Smooth muscle cell (in vitro differentiated cells): ENCODE results near the gene PAK6. TPM values are rescaled to one million over a fixed set of nuclear protein-coding genes. Genes with fewer than 3 reads are reported as not detected.

Source experiments
- DNase-seq: peaks from one replicate; lab custom pipeline; 2025; ENCODE audit not compliant: unreplicated experiment; lab: John Stamatoyannopoulos, UW
- H2AFZ ChIP-seq: fragments of 200-600 bp; sonication (generic); 2 replicates; pipeline ENCODE4 v1.6.0; 2016; ENCODE audit warnings: antibody characterized with exemption, low read depth, mild to moderate bottlenecking
- H3F3A ChIP-seq: fragments of 200-600 bp; sonication (generic); 2 replicates; pipeline ENCODE4 v1.6.0; 2017; ENCODE audit warnings: antibody characterized with exemption, low read depth
- H3K27ac ChIP-seq: fragments of 200-600 bp; sonication (generic); 2 replicates; pipeline ENCODE4 v1.5.1; 2016; ENCODE audit warnings: low read depth, mild to moderate bottlenecking
- H3K27me3 ChIP-seq: fragments of 200-600 bp; sonication (generic); 2 replicates; pipeline ENCODE4 v1.6.1; 2016; ENCODE audit warnings: low read depth, mild to moderate bottlenecking
- H3K36me3 ChIP-seq: fragments of 200-600 bp; sonication (generic); 2 replicates; pipeline ENCODE4 v1.5.1; 2016; ENCODE audit warnings: low read depth
- H3K4me1 ChIP-seq: fragments of 200-600 bp; sonication (generic); 2 replicates; pipeline ENCODE4 v1.5.1; 2016; ENCODE audit warnings: low read depth
- H3K4me2 ChIP-seq: fragments of 200-600 bp; sonication (generic); 2 replicates; pipeline ENCODE4 v1.6.0; 2016; ENCODE audit warnings: mild to moderate bottlenecking
- H3K4me3 ChIP-seq: fragments of 200-600 bp; sonication (generic); 2 replicates; pipeline ENCODE4 v1.5.1; 2016; ENCODE audit warnings: mild to moderate bottlenecking
- H3K79me2 ChIP-seq: fragments of 200-600 bp; sonication (generic); 2 replicates; pipeline ENCODE4 v1.6.0; 2016; ENCODE audit warnings: low read depth, mild to moderate bottlenecking
- H3K9ac ChIP-seq: fragments of 200-600 bp; sonication (generic); 2 replicates; pipeline ENCODE4 v1.6.0; 2016; ENCODE audit warnings: low read depth
- H3K9me3 ChIP-seq: fragments of 200-600 bp; sonication (generic); replicated peaks from 2 replicates; pipeline ENCODE4 v1.5.1; 2016; ENCODE audit warnings: low read depth
- H4K20me1 ChIP-seq: fragments of 200-600 bp; sonication (generic); 2 replicates; pipeline ENCODE4 v1.6.0; 2016; ENCODE audit warnings: low read depth
- WGBS: methylation state at CpG from one replicate; pipeline ENCODE4 v1.1.7; 2016; ENCODE audit warnings: low lambda C conversion rate; 5-methylcytosine and 5-hydroxymethylcytosine counted together
- polyA plus RNA-seq: library from polyadenylated mRNA; unstranded; fragments of >200 nt; fragmentation: Nextera tagmentation; extraction: Ambion mirVana; gene quantifications from 2 replicates; pipeline ENCODE4 v1.2.1, GENCODE V29; 2016
- total RNA-seq: library from RNA; depleted of rRNA; stranded (reverse); fragments of >200 nt; gene quantifications from 2 replicates; pipeline ENCODE4 v1.2.3, GENCODE V29; 2014
- TF ChIP-seq, protein P1 (sequence below): fragments of 200-600 bp; sonication (generic); IDR thresholded peaks from 2 replicates; pipeline ENCODE4 v1.5.1; 2017; ENCODE audit warnings: borderline replicate concordance, mild to moderate bottlenecking, antibody characterized with exemption; ENCODE audit not compliant: insufficient read depth, poor library complexity, severe bottlenecking

The PAK6 gene
- total and polyA plus RNA-seq, 2 experiments from 2014 or later: 0.29 to 1.6 TPM

DNA sequence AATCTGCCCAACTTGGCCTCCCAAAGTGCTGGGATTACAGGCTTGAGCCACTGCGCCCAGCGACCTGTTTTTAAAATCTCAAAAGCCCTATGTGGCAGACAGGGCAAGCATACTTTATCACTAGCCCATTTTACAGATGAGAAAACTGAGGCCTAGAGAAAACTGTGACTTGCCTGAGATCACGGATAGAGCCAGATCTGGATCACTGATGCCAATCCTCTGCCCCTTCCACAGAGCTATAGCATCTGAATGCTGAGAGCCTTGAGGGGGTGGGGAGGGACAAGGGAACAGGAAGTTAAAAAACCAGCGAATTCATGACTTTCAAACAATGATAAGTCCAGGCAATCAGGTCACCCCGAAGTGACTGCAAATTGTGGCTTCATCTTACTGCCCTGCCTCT lies 36.7 kb downstream of the PAK6 start:
- H3F3A ChIP-seq: peaks cover 4% of the 10 kb centered on the region
- H3K27ac ChIP-seq: no peak overlapping the region
- H4K20me1 ChIP-seq: no peaks in the 10 kb centered on the region
- TF ChIP-seq, protein P1, sequence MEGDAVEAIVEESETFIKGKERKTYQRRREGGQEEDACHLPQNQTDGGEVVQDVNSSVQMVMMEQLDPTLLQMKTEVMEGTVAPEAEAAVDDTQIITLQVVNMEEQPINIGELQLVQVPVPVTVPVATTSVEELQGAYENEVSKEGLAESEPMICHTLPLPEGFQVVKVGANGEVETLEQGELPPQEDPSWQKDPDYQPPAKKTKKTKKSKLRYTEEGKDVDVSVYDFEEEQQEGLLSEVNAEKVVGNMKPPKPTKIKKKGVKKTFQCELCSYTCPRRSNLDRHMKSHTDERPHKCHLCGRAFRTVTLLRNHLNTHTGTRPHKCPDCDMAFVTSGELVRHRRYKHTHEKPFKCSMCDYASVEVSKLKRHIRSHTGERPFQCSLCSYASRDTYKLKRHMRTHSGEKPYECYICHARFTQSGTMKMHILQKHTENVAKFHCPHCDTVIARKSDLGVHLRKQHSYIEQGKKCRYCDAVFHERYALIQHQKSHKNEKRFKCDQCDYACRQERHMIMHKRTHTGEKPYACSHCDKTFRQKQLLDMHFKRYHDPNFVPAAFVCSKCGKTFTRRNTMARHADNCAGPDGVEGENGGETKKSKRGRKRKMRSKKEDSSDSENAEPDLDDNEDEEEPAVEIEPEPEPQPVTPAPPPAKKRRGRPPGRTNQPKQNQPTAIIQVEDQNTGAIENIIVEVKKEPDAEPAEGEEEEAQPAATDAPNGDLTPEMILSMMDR: no peak
- H3K4me2 ChIP-seq: no peak overlapping the region
- H3K27me3 ChIP-seq: peaks cover 24% of the 10 kb centered on the region
- H3K36me3 ChIP-seq: no peaks in the 10 kb centered on the region
- no peak overlapping the region for H3K4me3 ChIP-seq
- H3K4me1 ChIP-seq: no peaks in the 10 kb centered on the region
- H3K9me3 ChIP-seq: no peaks in the 10 kb centered on the region
- DNase-seq: no peak
- no peak overlapping the region for H2AFZ ChIP-seq
- H3K79me2 ChIP-seq: no peaks in the 10 kb centered on the region
- WGBS: 89% methylated on average over 5 of the region's 5 CpGs
- no peak overlapping the region for H3K9ac ChIP-seq

- 100% methylated on average over 7 of the region's 7 CpGs for WGBS
- no peak overlapping the region for H3K9ac ChIP-seq
- no peak overlapping the region for H3K27ac ChIP-seq
- no peaks in the 10 kb centered on the region for H4K20me1 ChIP-seq
- peaks cover 4% of the 10 kb centered on the region for H3F3A ChIP-seq
- peaks cover 28% of the 10 kb centered on the region for H3K27me3 ChIP-seq
- no peak overlapping the region for H3K4me3 ChIP-seq
- H3K79me2 ChIP-seq: no peaks in the 10 kb centered on the region
- TF ChIP-seq, protein P1: no peak
- H3K9me3 ChIP-seq: no peaks in the 10 kb centered on the region
- H3K4me1 ChIP-seq: no peaks in the 10 kb centered on the region
- no peaks in the 10 kb centered on the region for H3K36me3 ChIP-seq
- DNase-seq: no peak
- H2AFZ ChIP-seq: no peak overlapping the region
- H3K4me2 ChIP-seq: no peak overlapping the region
Measured at GRCh38 chr15:40275954-40276353, 37.1 kb downstream of the PAK6 start.

DNA sequence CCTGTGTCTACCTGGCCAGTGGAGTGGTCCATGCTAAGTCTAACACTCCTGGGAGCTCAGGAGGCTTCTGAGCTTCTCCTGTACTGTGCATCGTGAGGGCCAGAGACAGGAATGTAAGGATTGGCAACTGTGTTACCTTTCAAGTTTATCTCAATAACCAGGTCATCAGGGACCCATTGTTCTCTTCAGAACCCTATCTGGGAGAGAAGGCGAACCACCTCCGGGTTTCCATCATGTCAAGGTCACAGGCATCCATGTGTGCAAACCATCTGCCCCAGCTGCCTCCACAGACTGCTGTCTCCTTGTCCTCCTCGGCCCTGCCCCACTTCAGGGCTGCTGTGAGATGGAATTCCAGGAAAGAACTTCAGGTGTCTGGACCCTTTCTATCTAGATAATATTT lies 38.1 kb downstream of the PAK6 start:
- no peaks in the 10 kb centered on the region for H4K20me1 ChIP-seq
- no peak overlapping the region for H3K4me3 ChIP-seq
- DNase-seq: no peak
- peaks cover 38% of the 10 kb centered on the region for H3K27me3 ChIP-seq
- H3K4me2 ChIP-seq: no peak overlapping the region
- H3K27ac ChIP-seq: no peak overlapping the region
- H3K4me1 ChIP-seq: peaks cover 7% of the 10 kb centered on the region
- no peak overlapping the region for H2AFZ ChIP-seq
- H3K9ac ChIP-seq: no peak overlapping the region
- peaks cover 4% of the 10 kb centered on the region for H3F3A ChIP-seq
- H3K36me3 ChIP-seq: no peaks in the 10 kb centered on the region
- no peaks in the 10 kb centered on the region for H3K79me2 ChIP-seq
- H3K9me3 ChIP-seq: no peaks in the 10 kb centered on the region
- WGBS: 92% methylated on average over 4 of the region's 4 CpGs
- TF ChIP-seq, protein P1: no peak

GRCh38 chr15:40277471-40277870 lies 38.6 kb downstream of the PAK6 start:
- no peaks in the 10 kb centered on the region for H3K9me3 ChIP-seq
- H3K27ac ChIP-seq: no peak overlapping the region
- no peaks in the 10 kb centered on the region for H3K36me3 ChIP-seq
- H3K79me2 ChIP-seq: no peaks in the 10 kb centered on the region
- peaks cover 44% of the 10 kb centered on the region for H3K27me3 ChIP-seq
- H2AFZ ChIP-seq: no peak overlapping the region
- peaks cover 11% of the 10 kb centered on the region for H3K4me1 ChIP-seq
- no peak overlapping the region for H3K9ac ChIP-seq
- DNase-seq: no peak
- H3K4me2 ChIP-seq: no peak overlapping the region
- TF ChIP-seq, protein P1: no peak
- peaks cover 4% of the 10 kb centered on the region for H3F3A ChIP-seq
- WGBS: 81% methylated on average over 16 of the region's 16 CpGs
- H4K20me1 ChIP-seq: no peaks in the 10 kb centered on the region
- no peak overlapping the region for H3K4me3 ChIP-seq
